Peyer's patch (tissue), 4 donors: ENCODE results near the gene FYB1. TPM values are rescaled to one million over a fixed set of nuclear protein-coding genes. Genes with fewer than 3 reads are reported as not detected.

Source experiments
- DNase-seq, 3 donors: peaks; one replicate each; pipeline ENCODE4 v3.0.0-alpha.2; 2017 to 2019
- H3K27ac ChIP-seq, 4 donors: fragments of 200-600 bp; sonication (generic); one replicate each; pipeline ENCODE4 v1.5.1; 2016 to 2019
- H3K27me3 ChIP-seq, 2 donors: fragments of 200-600 bp; sonication (generic); one replicate each; pipeline ENCODE4 v1.5.1; 2019
- H3K36me3 ChIP-seq, 3 donors: fragments of 200-600 bp; sonication (generic); one replicate each; pipeline ENCODE4 v1.5.1; 2016 to 2019
- H3K4me1 ChIP-seq, 4 donors: fragments of 200-600 bp; sonication (generic); one replicate each; pipeline ENCODE4 v1.5.1; 2016 to 2019
- H3K4me3 ChIP-seq, 4 donors: fragments of 200-600 bp; sonication (generic); 1 replicate in 3 of 4; 2 replicates in 1 of 4; pipeline ENCODE4 v1.5.1; 2016 to 2019; ENCODE audit warnings: mild to moderate bottlenecking in 1 of 4
- H3K9me3 ChIP-seq, 4 donors: fragments of 200-600 bp; sonication (generic); one replicate each; pipeline ENCODE4 v1.5.1; 2016 to 2019; ENCODE audit warnings: mild to moderate bottlenecking in 1 of 4
- CTCF ChIP-seq, 6 experiments: fragments of 450-650 bp in 4 of 6; fragments of 200-600 bp in 2 of 6; sonication (generic) in 1 of 6; IDR thresholded peaks; one replicate each; pipeline ENCODE4 v1.5.1; 2017 to 2019; ENCODE audit warnings: antibody characterized with exemption in 6 of 6, mild to moderate bottlenecking in 3 of 6, moderate library complexity in 1 of 6
- POLR2A ChIP-seq, 2 donors: fragments of 450-650 bp; IDR thresholded peaks; one replicate each; pipeline ENCODE4 v1.5.1; 2017; ENCODE audit warnings: antibody characterized with exemption in 2 of 2, mild to moderate bottlenecking in 2 of 2, moderate library complexity in 2 of 2
- total RNA-seq, 4 donors: library from RNA; depleted of rRNA; stranded (reverse); fragments of >200 nt; gene quantifications; one replicate each; pipeline ENCODE4 v1.1.0, GENCODE V29; 2016

The FYB1 gene
- total RNA-seq, 4 donors from 2014 or later, result 12.1 to 184 (median 17.6) TPM

GRCh38 chr5:39177631-39177964 lies 41.8 kb downstream of the FYB1 start:
- no peaks in the 10 kb centered on the region for H3K9me3 ChIP-seq
- H3K4me3 ChIP-seq, result peak overlapping the region in 1 of 4 donors; percentile 1
- TF ChIP-seq CTCF (IDR thresholded peaks at IDR 0.05) (no peak), POLR2A (IDR thresholded peaks at IDR 0.05) (no peak)
- no peaks in the 10 kb centered on the region for H3K36me3 ChIP-seq
- no peaks in the 10 kb centered on the region for H3K27me3 ChIP-seq
- H3K4me1 ChIP-seq, result no peaks in the 10 kb centered on the region
- peak overlapping the region; percentile 48 to 68 (median 59) for H3K27ac ChIP-seq
- no peak for DNase-seq

- H3K27me3 ChIP-seq, result no peaks in the 10 kb centered on the region
- peak in 1 of 3 donors; percentile 67 for DNase-seq
- H3K4me1 ChIP-seq, result no peaks in the 10 kb centered on the region
- H3K27ac ChIP-seq, result peak overlapping the region; percentile 58 to 68 (median 63)
- peak overlapping the region in 1 of 4 donors; percentile 1 for H3K4me3 ChIP-seq
- no peaks in the 10 kb centered on the region for H3K9me3 ChIP-seq
- TF ChIP-seq POLR2A (IDR thresholded peaks at IDR 0.05) (no peak), CTCF (IDR thresholded peaks at IDR 0.05) (no peak)
- no peaks in the 10 kb centered on the region for H3K36me3 ChIP-seq
Measured at GRCh38 chr5:39176759-39177630, 42.4 kb downstream of the FYB1 start.

- H3K4me1 ChIP-seq, result no peaks in the 10 kb centered on the region
- no peaks in the 10 kb centered on the region for H3K27me3 ChIP-seq
- no peak for DNase-seq
- no peaks in the 10 kb centered on the region for H3K9me3 ChIP-seq
- H3K4me3 ChIP-seq, result no peak overlapping the region
- peak overlapping the region; percentile 23 to 68 (median 52) for H3K27ac ChIP-seq
- H3K36me3 ChIP-seq, result no peaks in the 10 kb centered on the region
- no peak for TF ChIP-seq POLR2A (IDR thresholded peaks at IDR 0.05)
- TF ChIP-seq CTCF (IDR thresholded peaks at IDR 0.05), result no peak
Measured at GRCh38 chr5:39175273-39175955, 43.9 kb downstream of the FYB1 start.

- Histone ChIP-seq H3K27ac (peak overlapping the region in 1 of 4 donors; percentile 10), H3K4me1 (no peaks in the 10 kb centered on the region), H3K9me3 (no peaks in the 10 kb centered on the region), H3K4me3 (no peak overlapping the region), H3K36me3 (no peaks in the 10 kb centered on the region), H3K27me3 (no peaks in the 10 kb centered on the region)
- no peak for DNase-seq
- TF ChIP-seq CTCF (IDR thresholded peaks at IDR 0.05) (no peak), POLR2A (IDR thresholded peaks at IDR 0.05) (no peak)
Measured at GRCh38 chr5:39173069-39173468, 46.3 kb downstream of the FYB1 start.

- H3K36me3 ChIP-seq, result no peaks in the 10 kb centered on the region
- DNase-seq, result no peak
- no peaks in the 10 kb centered on the region for H3K27me3 ChIP-seq
- no peaks in the 10 kb centered on the region for H3K9me3 ChIP-seq
- no peak overlapping the region for H3K4me3 ChIP-seq
- TF ChIP-seq CTCF (IDR thresholded peaks at IDR 0.05) (no peak), POLR2A (IDR thresholded peaks at IDR 0.05) (no peak)
- H3K27ac ChIP-seq, result peak overlapping the region in 1 of 4 donors; percentile 10
- H3K4me1 ChIP-seq, result no peaks in the 10 kb centered on the region
Measured at GRCh38 chr5:39172593-39172992, 46.8 kb downstream of the FYB1 start.
